Neural cell (in vitro differentiated cells): Measurements from ENCODE around the gene VAMP1. TPM values are rescaled to one million over a fixed set of nuclear protein-coding genes. Genes with fewer than 3 reads are reported as not detected.

Source experiments
- H2AFZ ChIP-seq: fragments of 200-600, 300-800 bp; sonication (generic), shearing (Covaris generic); 2 replicates; pipeline ENCODE4 v1.6.0; 2014; ENCODE audit warnings: low read depth, mild to moderate bottlenecking, antibody characterized with exemption, low read length, moderate library complexity
- H3F3A ChIP-seq: fragments of 200-600 bp; shearing (Covaris generic); 2 replicates; pipeline ENCODE4 v1.6.1; 2016; ENCODE audit warnings: mild to moderate bottlenecking, moderate library complexity, mixed read lengths, antibody characterized with exemption, low read length; ENCODE audit not compliant: insufficient read depth, poor library complexity, severe bottlenecking
- H3K27ac ChIP-seq: fragments of 200-600, 300-800 bp; sonication (generic), shearing (Covaris generic); 2 replicates; pipeline ENCODE4 v1.5.1; 2014; ENCODE audit warnings: mild to moderate bottlenecking, low read length, moderate library complexity
- H3K27me3 ChIP-seq: fragments of 300-800, 200-600 bp; sonication (generic), shearing (Covaris generic); 2 replicates; pipeline ENCODE4 v1.6.0; 2014; ENCODE audit warnings: mild to moderate bottlenecking, low read depth, low read length, moderate library complexity; ENCODE audit not compliant: insufficient read depth
- H3K36me3 ChIP-seq: fragments of 300-800, 200-600 bp; sonication (generic), shearing (Covaris generic); 2 replicates; pipeline ENCODE4 v1.5.1; 2014; ENCODE audit warnings: mild to moderate bottlenecking, antibody characterized with exemption, low read length, moderate library complexity; ENCODE audit not compliant: insufficient read depth
- H3K4me2 ChIP-seq: fragments of 300-800, 200-600 bp; sonication (generic), shearing (Covaris generic); 2 replicates; pipeline ENCODE4 v1.6.0; 2014; ENCODE audit warnings: mild to moderate bottlenecking, low read length
- H3K4me3 ChIP-seq: fragments of 300-800, 200-600 bp; sonication (generic), shearing (Covaris generic); 2 replicates; pipeline ENCODE4 v1.5.1; 2014; ENCODE audit warnings: mild to moderate bottlenecking, low read length, moderate library complexity
- H3K79me2 ChIP-seq: fragments of 200-600 bp; shearing (Covaris generic); replicated peaks from 2 replicates; pipeline ENCODE4 v1.6.0; 2014; ENCODE audit warnings: mild to moderate bottlenecking, low read length, moderate library complexity; ENCODE audit not compliant: insufficient read depth
- H3K9ac ChIP-seq: fragments of 300-800, 200-600 bp; sonication (generic), shearing (Covaris generic); 2 replicates; pipeline ENCODE4 v1.6.1; 2016; ENCODE audit warnings: mild to moderate bottlenecking, low read length, mixed read lengths
- H3K9me2 ChIP-seq: fragments of 200-600 bp; shearing (Covaris generic); 2 replicates; pipeline ENCODE4 v1.6.1; 2016; ENCODE audit warnings: mild to moderate bottlenecking, low read length, mixed read lengths; ENCODE audit not compliant: insufficient read depth
- H3K9me3 ChIP-seq: fragments of 200-600, 300-800 bp; sonication (generic), shearing (Covaris generic); 2 replicates; pipeline ENCODE4 v1.6.1; 2016; ENCODE audit warnings: mild to moderate bottlenecking, mixed run types, low read length, moderate library complexity, mixed read lengths
- H4K20me1 ChIP-seq: fragments of 200-600 bp; shearing (Covaris generic); 2 replicates; pipeline ENCODE4 v1.6.1; 2016; ENCODE audit warnings: mild to moderate bottlenecking, mixed run types; ENCODE audit not compliant: insufficient read depth
- EP300 ChIP-seq: fragments of 450-650 bp; conservative IDR thresholded peaks from 2 replicates; pipeline ENCODE4 v1.6.1; 2014; ENCODE audit warnings: antibody characterized with exemption, mild to moderate bottlenecking, moderate library complexity; ENCODE audit not compliant: poor library complexity, severe bottlenecking
- EZH2 ChIP-seq: fragments of 200-600, 300-800 bp; shearing (Covaris generic), sonication (generic); IDR thresholded peaks from 2 replicates; pipeline ENCODE4 v1.6.1; 2014; ENCODE audit warnings: antibody characterized with exemption, low read length, borderline replicate concordance, mild to moderate bottlenecking; ENCODE audit not compliant: insufficient read depth, poor library complexity, severe bottlenecking
- MXI1 ChIP-seq: fragments of 450-650 bp; conservative IDR thresholded peaks from 2 replicates; pipeline ENCODE4 v1.6.1; 2014; ENCODE audit warnings: antibody characterized with exemption, mild to moderate bottlenecking; ENCODE audit not compliant: poor library complexity, severe bottlenecking
- POLR2AphosphoS5 ChIP-seq: IDR thresholded peaks from 2 replicates; pipeline ENCODE4 v1.6.1; 2012
- RAD21 ChIP-seq: fragments of 450-650 bp; conservative IDR thresholded peaks from 2 replicates; pipeline ENCODE4 v1.6.1; 2014; ENCODE audit warnings: antibody characterized with exemption, mild to moderate bottlenecking, moderate library complexity
- SMC3 ChIP-seq: fragments of 450-650 bp; conservative IDR thresholded peaks from 2 replicates; pipeline ENCODE4 v1.6.1; 2014; ENCODE audit warnings: antibody characterized with exemption, mild to moderate bottlenecking, moderate library complexity; ENCODE audit not compliant: poor library complexity
- TAF1 ChIP-seq: IDR thresholded peaks from 2 replicates; pipeline ENCODE4 v1.6.1; 2012; ENCODE audit warnings: low read depth
- polyA plus RNA-seq: library from polyadenylated mRNA; depleted of rRNA; stranded (reverse); fragments of >200 nt; gene quantifications from 2 replicates; pipeline ENCODE4 v1.2.3, GENCODE V29; 2014
- TF ChIP-seq, protein P1 (sequence below): IDR thresholded peaks from 2 replicates; pipeline ENCODE4 v1.6.1; 2012; ENCODE audit warnings: borderline replicate concordance
- TF ChIP-seq, protein P2 (sequence below): fragments of 450-650 bp; IDR thresholded peaks from 2 replicates; pipeline ENCODE4 v1.5.1; 2014; ENCODE audit warnings: antibody characterized with exemption, mild to moderate bottlenecking, moderate library complexity; ENCODE audit not compliant: poor library complexity, severe bottlenecking

VAMP1 gene
- polyA plus RNA-seq, 1 donor from 2014 or later = 4.3 TPM

DNA sequence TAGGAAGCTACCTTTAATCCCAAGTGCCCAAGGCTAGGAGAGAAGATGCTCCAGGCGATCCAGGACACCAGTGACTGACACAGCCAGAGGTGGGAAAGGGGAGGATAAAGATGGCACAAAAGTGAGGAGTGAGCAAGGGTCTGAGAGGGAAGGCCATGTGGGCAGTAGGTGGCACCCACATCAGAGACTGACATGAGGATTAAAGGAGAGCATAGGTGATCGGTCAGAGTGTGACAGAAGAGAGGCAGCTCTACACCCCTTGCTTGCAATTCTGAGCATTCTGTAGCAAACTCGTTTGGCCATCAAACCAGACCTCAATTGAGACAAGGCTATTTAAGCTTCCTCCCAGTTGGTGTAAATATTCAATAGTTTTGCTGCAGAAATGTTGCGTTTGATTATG lies 26.4 kb downstream of the VAMP1 start:
- Histone ChIP-seq H3K27me3 (no peaks in the 10 kb centered on the region), H3K79me2 (no peaks in the 10 kb centered on the region)
- TF ChIP-seq SMC3 = no peak
- no peak for TF ChIP-seq TAF1
- TF ChIP-seq EP300 = no peak
- no peak for TF ChIP-seq POLR2AphosphoS5
- TF ChIP-seq EZH2 = no peak
- TF ChIP-seq, protein P1, sequence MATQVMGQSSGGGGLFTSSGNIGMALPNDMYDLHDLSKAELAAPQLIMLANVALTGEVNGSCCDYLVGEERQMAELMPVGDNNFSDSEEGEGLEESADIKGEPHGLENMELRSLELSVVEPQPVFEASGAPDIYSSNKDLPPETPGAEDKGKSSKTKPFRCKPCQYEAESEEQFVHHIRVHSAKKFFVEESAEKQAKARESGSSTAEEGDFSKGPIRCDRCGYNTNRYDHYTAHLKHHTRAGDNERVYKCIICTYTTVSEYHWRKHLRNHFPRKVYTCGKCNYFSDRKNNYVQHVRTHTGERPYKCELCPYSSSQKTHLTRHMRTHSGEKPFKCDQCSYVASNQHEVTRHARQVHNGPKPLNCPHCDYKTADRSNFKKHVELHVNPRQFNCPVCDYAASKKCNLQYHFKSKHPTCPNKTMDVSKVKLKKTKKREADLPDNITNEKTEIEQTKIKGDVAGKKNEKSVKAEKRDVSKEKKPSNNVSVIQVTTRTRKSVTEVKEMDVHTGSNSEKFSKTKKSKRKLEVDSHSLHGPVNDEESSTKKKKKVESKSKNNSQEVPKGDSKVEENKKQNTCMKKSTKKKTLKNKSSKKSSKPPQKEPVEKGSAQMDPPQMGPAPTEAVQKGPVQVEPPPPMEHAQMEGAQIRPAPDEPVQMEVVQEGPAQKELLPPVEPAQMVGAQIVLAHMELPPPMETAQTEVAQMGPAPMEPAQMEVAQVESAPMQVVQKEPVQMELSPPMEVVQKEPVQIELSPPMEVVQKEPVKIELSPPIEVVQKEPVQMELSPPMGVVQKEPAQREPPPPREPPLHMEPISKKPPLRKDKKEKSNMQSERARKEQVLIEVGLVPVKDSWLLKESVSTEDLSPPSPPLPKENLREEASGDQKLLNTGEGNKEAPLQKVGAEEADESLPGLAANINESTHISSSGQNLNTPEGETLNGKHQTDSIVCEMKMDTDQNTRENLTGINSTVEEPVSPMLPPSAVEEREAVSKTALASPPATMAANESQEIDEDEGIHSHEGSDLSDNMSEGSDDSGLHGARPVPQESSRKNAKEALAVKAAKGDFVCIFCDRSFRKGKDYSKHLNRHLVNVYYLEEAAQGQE = no peak
- TF ChIP-seq RAD21 = no peak
- no peak for TF ChIP-seq MXI1
- TF ChIP-seq, protein P2, sequence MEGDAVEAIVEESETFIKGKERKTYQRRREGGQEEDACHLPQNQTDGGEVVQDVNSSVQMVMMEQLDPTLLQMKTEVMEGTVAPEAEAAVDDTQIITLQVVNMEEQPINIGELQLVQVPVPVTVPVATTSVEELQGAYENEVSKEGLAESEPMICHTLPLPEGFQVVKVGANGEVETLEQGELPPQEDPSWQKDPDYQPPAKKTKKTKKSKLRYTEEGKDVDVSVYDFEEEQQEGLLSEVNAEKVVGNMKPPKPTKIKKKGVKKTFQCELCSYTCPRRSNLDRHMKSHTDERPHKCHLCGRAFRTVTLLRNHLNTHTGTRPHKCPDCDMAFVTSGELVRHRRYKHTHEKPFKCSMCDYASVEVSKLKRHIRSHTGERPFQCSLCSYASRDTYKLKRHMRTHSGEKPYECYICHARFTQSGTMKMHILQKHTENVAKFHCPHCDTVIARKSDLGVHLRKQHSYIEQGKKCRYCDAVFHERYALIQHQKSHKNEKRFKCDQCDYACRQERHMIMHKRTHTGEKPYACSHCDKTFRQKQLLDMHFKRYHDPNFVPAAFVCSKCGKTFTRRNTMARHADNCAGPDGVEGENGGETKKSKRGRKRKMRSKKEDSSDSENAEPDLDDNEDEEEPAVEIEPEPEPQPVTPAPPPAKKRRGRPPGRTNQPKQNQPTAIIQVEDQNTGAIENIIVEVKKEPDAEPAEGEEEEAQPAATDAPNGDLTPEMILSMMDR = no peak

DNA sequence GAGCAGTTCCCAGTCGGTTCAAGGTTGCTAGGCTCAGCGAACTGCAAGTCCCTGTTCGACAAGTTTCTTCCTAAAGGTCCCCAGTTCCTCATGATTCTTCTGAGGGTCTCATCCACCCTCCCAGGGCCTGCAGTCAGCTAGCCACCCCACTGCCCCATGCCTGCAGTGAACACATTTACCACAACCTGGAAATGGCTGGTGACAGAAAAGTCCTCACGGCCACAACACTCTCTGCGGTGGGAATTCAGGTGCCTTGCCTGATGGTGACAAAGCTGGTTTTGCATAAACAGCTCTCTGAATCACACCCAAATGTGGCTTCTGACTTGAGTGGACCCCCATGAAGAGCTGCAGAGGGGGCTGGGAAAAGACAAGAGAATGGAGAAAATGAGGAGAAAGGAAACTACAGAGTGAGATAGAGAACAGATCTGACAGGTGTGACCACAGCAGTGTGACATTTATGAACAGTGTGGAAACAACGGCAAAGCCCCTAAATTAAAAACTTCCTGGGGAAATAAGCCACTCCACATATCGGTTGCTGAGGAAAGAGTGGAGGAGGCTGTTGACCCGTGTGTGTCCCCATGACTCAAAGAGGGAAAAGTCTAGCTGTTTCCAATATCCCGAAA lies 27.0 kb downstream of the VAMP1 start:
- no peak overlapping the region for H3K9ac ChIP-seq

More for the DNA sequence above, 26.4 kb downstream of the VAMP1 start:
- Histone ChIP-seq H4K20me1 (no peaks in the 10 kb centered on the region), H3F3A (no peaks in the 10 kb centered on the region), H3K27ac (no peak overlapping the region), H3K4me3 (no peak overlapping the region), H3K9me3 (no peaks in the 10 kb centered on the region), H2AFZ (no peak overlapping the region), H3K36me3 (no peaks in the 10 kb centered on the region), H3K9ac (no peak overlapping the region), H3K4me2 (no peak overlapping the region), H3K9me2 (no peaks in the 10 kb centered on the region)

More for the DNA sequence above, 27.0 kb downstream of the VAMP1 start:
- no peak overlapping the region for H2AFZ ChIP-seq
- no peak overlapping the region for H3K4me3 ChIP-seq
- no peaks in the 10 kb centered on the region for H3K27me3 ChIP-seq
- no peak overlapping the region for H3K27ac ChIP-seq
- H3K9me2 ChIP-seq = no peaks in the 10 kb centered on the region
- no peaks in the 10 kb centered on the region for H4K20me1 ChIP-seq
- no peak for TF ChIP-seq MXI1
- no peak for TF ChIP-seq POLR2AphosphoS5
- TF ChIP-seq, protein P1 = no peak
- no peak for TF ChIP-seq EZH2
- no peak for TF ChIP-seq TAF1
- no peak for TF ChIP-seq EP300
- TF ChIP-seq RAD21 = no peak
- TF ChIP-seq, protein P2 = no peak
- no peak for TF ChIP-seq SMC3
- no peaks in the 10 kb centered on the region for H3K79me2 ChIP-seq
- H3K36me3 ChIP-seq = no peaks in the 10 kb centered on the region
- no peak overlapping the region for H3K4me2 ChIP-seq
- H3F3A ChIP-seq = no peaks in the 10 kb centered on the region
- H3K9me3 ChIP-seq = no peaks in the 10 kb centered on the region
